Measurements from ENCODE around the gene HPSE2. TPM values are rescaled to one million over a fixed set of nuclear protein-coding genes. Genes with fewer than 3 reads are reported as not detected.
A peak's percentile ranks its signal among the peaks of the same experiment; 100 is the strongest.

HPSE2 gene
- total and polyA plus RNA-seq, 2 donors (not counting 1 experiment from before 2014, with no cell fraction given) = not detected

GRCh38 chr10:99234041-99234790 is 1.4 kb downstream of the HPSE2 start:
- H3K27ac Mint-ChIP-seq = peak overlapping the region; percentile 50
- H2AFZ ChIP-seq (ENCODE audit: insufficient read depth, low read depth, low read length, poor library complexity, severe bottlenecking) = peak overlapping the region; percentile 31
- intact Hi-C loops (cut with micrococcal nuclease) = loop anchor here (5.0 kb wide), 1 partner anchor 298 kb away; the partner anchor contains the start of gene NKX2-3

More at GRCh38 chr10:99234041-99234790, 1.4 kb downstream of the HPSE2 start:
- Histone ChIP-seq H3K4me2 (replicated peaks; ENCODE audit: low read depth, low read length, poor library complexity, severe bottlenecking) (peak overlapping the region; percentile 65), H3K27me3 (replicated peaks in 1 of 4; ENCODE audit: control extremely low read depth in 1 of 4, control insufficient read depth in 3 of 4, insufficient read depth in 4 of 4, low read length in 3 of 4) (peaks cover 5 to 71% (median 62%) of the 10 kb centered on the region in 4 experiments), H3K9ac (ENCODE audit: low read length) (peak overlapping the region; percentile 34), H3K79me2 (ENCODE audit: control insufficient read depth, insufficient read depth, low read length) (no peaks in the 10 kb centered on the region), H3K4me3 (ENCODE audit: control extremely low read depth in 1 of 5, extremely low read depth in 1 of 5, insufficient read depth in 1 of 5, low read depth in 2 of 5, low read length in 4 of 5) (peak overlapping the region in 2 of 5 experiments; percentile 3 to 50), H3K36me3 (replicated peaks in 1 of 2; ENCODE audit: control extremely low read depth in 1 of 2, control insufficient read depth in 1 of 2, extremely low read depth in 1 of 2, insufficient read depth in 2 of 2, low read length in 1 of 2) (no peaks in the 10 kb centered on the region), H3K4me1 (ENCODE audit: control insufficient read depth in 2 of 2, insufficient read depth in 2 of 2, low read length in 2 of 2) (peaks cover 40 to 53% of the 10 kb centered on the region in 2 donors), H4K20me1 (ENCODE audit: control insufficient read depth, insufficient read depth, low read length, poor library complexity, severe bottlenecking) (no peaks in the 10 kb centered on the region), H3K9me3 (ENCODE audit: control extremely low read depth in 1 of 3, control insufficient read depth in 2 of 3, insufficient read depth in 1 of 3, low read length in 2 of 3) (peaks cover 2 to 53% (median 45%) of the 10 kb centered on the region in 3 donors), H3K27ac (ENCODE audit: low read length in 2 of 2) (no peak overlapping the region)
- under 1% methylated on average over 44 of the region's 49 CpGs for WGBS (ENCODE audit: insufficient coverage)
- ATAC-seq (ENCODE audit: low read depth) = peak; percentile 97
- peak; percentile 81 for DNase-seq
- Mint-ChIP-seq H3K4me1 (peaks cover 26% of the 10 kb centered on the region), H3K9me3 (ENCODE audit: insufficient read depth) (no peaks in the 10 kb centered on the region), H3K27me3 (peaks cover 74% of the 10 kb centered on the region), H3K4me3 (peak overlapping the region; percentile 80)
- no peak for TF ChIP-seq EZH2 (IDR thresholded peaks at IDR 0.05; ENCODE audit: borderline replicate concordance, insufficient read depth, low read depth, low read length, poor library complexity, severe bottlenecking)
- TF ChIP-seq, protein P1, sequence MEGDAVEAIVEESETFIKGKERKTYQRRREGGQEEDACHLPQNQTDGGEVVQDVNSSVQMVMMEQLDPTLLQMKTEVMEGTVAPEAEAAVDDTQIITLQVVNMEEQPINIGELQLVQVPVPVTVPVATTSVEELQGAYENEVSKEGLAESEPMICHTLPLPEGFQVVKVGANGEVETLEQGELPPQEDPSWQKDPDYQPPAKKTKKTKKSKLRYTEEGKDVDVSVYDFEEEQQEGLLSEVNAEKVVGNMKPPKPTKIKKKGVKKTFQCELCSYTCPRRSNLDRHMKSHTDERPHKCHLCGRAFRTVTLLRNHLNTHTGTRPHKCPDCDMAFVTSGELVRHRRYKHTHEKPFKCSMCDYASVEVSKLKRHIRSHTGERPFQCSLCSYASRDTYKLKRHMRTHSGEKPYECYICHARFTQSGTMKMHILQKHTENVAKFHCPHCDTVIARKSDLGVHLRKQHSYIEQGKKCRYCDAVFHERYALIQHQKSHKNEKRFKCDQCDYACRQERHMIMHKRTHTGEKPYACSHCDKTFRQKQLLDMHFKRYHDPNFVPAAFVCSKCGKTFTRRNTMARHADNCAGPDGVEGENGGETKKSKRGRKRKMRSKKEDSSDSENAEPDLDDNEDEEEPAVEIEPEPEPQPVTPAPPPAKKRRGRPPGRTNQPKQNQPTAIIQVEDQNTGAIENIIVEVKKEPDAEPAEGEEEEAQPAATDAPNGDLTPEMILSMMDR (IDR thresholded peaks at IDR 0.05) = no peak
- CTCF ChIA-PET = interaction anchor here (0.8 to 1.4 kb wide), 4 partner anchors 10 to 767 kb away, joined by 3 to 7 read pairs (median 5); no protein-coding TSS in a partner anchor
- POLR2A ChIA-PET = no interaction called here
